SK-N-MC (cell line): ENCODE measurements around the gene GPSM3.

Experiments
- EZH2 ChIP-seq: fragments of 200-600 bp; sonication (generic); IDR thresholded peaks from one replicate; pipeline ENCODE4 v1.6.1; 2017; ENCODE audit warnings: antibody characterized with exemption
- POLR2AphosphoS5 ChIP-seq: IDR thresholded peaks from 2 replicates; pipeline ENCODE4 v1.6.1; 2012; ENCODE audit warnings: mild to moderate bottlenecking, low read depth, low read length, borderline replicate concordance

GRCh38 chr6:32164295-32164694 lies 28.1 kb downstream of the GPSM3 start, which contains the start of gene EGFL8:
- TF ChIP-seq EZH2, result no peak
- no peak for TF ChIP-seq POLR2AphosphoS5
